Stimulated activated CD4-positive, alpha-beta T cell treated with anti-CD3 and anti-CD28 coated beads, Interleukin-12 subunit alpha, Interleukin-12 subunit beta, amount 100 ng/mL, for 4 hours (primary cell): ENCODE results near the gene CAMSAP2.

Source experiments
- DNase-seq: peaks from one replicate; pipeline ENCODE4 v3.0.0-alpha.2; 2020

The CAMSAP2 gene

GRCh38 chr1:200887036-200887435, 148.3 kb downstream of the CAMSAP2 start:
- no peak for DNase-seq

DNA sequence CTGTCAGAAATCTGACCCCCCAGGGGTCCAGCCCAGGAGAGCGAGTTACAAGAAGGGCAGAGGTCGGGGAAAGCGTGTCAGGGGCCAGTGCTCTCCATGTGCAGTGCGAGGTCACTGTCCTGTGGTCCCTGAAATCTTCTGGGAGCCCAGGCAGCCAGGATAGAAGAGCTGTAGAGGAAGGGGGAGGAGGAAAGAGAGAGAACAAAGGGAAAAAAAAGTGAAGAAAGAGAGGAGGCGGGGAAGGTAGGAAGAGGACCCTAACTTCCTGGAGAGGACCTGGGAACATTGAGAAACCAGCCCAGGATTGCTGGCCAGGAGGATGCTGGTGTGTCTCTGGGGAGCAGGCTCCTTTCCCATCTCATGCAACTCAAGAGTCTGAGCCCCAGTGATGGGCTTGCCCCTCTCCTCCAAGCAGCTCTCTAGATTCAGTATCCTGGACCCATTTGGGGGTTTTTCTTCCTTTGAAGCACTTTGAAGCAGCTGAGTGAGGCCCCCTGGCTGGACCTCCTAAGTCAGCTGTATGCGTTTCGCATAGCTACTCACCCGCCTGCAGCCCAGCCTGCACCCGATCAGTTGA, 149.2 kb downstream of the CAMSAP2 start:
- DNase-seq, result no peak

GRCh38 chr1:200888349-200888838, 149.7 kb downstream of the CAMSAP2 start:
- DNase-seq, result peak; percentile 27

- DNase-seq, result no peak
Observed at GRCh38 chr1:200889571-200889970, 150.9 kb downstream of the CAMSAP2 start.

DNA sequence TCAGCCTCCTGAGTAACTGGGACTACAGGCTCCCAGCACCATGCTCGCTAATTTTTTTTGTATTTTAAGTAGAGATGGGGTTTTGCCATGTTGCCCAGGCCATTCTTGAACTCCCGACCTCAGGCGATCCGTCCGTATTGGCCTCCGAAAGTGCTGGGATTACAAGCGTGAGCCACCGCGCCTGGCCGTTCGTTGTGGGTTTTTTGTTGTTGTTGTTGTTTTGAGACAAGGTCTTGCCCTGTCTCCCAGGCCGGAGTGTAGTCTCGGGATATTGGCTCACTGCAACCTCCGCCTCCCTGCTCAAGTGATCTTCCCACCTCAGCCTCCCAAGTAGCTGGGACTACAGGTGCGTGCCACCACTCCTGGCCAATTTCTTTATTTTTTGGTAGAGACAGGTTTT, 151.3 kb downstream of the CAMSAP2 start:
- DNase-seq, result no peak

DNA sequence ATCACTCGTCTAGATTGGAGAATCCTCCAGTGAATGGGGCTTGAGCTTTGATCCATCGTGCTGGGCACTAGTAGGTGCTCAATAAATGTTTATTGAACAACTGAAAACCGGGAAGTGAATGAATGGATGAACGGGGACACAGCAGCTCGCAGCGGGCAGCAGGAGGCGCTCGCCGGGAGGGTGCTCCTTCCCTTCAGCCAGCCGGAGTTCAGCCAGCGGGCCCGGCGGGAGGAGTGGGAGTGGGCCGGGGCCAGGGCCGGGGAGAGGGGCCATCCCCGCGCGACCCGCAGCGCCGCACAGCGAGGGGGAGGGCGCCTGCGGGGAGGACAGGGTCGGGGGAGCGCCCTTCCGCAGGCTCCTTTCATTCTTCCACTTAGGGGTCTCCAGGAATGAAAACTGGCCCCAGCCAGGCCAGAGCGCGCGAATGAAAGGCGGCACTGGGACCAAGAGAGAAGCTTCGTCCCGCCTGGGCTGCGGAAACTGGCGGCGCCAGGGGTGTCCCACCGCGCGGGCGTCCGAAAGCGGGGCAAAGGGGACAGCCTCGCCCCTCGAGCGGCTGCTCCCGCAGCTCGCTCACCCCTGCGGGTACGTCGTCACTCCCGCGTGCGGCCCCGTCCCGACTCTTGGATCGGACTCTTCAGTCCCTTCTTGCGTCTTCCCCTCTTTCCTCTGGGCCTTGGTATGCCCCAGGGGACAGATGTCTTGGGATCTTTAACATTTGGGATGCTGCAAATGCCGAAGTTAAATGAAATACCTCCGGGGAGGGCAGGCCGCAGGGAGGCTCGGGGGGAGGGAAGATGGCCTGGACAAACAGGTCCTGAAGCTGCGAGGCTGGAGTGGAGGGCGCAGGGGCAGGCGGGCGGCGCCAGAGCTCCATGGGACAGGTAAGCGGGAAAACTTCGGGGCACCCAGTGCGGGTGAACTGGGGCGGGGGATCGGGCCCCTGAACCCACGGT, 152.4 kb downstream of the CAMSAP2 start:
- no peak for DNase-seq

- no peak for DNase-seq
Observed at GRCh38 chr1:200891774-200892157, 153.1 kb downstream of the CAMSAP2 start.

DNA sequence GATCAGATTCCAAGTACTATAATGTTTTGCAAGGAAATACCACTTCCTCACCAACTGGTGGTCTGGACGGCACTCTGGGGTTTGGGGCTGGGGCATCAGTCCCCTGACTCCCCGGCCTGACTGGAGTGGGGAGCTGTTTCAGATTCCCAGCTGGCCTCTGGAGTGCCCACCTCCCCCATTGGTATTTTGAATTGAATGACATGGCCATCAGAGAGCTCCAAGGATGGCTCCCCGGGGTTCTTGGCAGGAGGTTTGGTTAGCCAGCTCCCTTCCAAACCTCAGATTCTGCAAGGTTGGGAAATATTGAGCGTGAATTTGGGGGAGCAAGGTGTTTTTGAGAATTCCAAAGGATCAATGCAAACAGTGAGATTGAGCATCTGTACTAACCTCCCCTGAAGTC, 153.9 kb downstream of the CAMSAP2 start:
- DNase-seq, result no peak

DNA sequence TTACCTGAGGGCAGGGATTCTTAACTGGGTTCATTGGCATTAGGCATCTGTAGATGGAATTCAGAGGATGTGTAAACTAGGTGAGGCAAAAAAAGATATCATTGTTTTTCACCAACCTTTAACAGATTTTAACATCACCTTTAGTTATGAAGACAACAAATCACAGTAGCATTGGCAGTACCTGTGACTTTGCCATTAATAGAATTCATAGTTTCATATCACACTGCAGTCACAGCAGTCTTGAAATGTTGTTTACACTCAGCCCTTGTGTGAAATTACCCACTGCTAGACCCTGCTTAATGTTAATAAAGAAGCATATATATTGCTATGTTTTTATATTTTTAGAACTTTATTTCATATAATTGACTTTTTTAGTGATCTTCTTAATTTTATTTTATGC, 154.3 kb downstream of the CAMSAP2 start:
- DNase-seq, result no peak

DNA sequence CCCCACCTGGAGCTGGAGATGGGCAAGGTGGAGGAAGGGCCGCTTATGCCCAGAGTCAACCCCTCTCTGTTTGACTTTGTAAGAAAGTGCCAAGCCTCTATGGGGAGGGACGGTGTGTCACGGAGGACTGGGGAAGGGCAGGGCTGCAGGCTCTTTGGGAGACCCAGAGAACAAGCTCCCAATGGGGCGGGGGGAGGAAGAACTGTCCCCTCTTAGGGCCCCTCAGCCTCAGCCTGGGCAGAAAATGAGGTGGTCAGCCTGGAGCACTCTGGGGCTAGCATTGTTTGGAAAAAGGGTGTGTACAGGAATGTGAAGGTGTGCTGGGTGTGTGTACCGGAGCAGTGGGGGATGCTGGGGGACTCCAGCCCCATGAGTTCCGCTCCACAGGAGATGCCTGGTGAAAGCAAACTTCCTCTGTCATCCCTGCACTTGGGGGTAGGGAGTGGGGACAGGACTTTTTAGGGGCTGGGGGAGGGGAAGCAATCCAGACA, 154.8 kb downstream of the CAMSAP2 start:
- no peak for DNase-seq

GRCh38 chr1:200894712-200895442, 156.2 kb downstream of the CAMSAP2 start, which contains the start of gene INAVA:
TSS of gene INAVA (plus strand) at chr1:200894900. CDS start at chr1:200898401, 3,501 bp downstream.
- no peak for DNase-seq

DNA sequence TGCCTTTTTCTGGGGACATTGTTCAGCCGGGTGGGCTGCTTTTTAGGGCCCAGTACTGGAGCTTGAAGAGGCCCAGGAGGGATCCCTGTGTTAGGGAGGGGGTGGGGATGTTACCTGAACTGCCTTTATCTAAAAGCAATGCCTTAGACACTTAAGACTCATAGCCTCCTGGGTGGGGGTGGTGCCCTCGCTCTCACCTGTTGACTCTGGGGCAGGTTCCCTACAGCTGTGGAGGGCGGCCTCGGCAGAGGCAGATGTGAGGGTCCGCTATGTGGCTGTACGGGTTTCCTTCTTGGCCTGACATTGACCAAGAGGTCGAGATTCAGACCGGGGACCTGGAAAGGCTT, 156.7 kb downstream of the CAMSAP2 start:
- DNase-seq, result no peak

DNA sequence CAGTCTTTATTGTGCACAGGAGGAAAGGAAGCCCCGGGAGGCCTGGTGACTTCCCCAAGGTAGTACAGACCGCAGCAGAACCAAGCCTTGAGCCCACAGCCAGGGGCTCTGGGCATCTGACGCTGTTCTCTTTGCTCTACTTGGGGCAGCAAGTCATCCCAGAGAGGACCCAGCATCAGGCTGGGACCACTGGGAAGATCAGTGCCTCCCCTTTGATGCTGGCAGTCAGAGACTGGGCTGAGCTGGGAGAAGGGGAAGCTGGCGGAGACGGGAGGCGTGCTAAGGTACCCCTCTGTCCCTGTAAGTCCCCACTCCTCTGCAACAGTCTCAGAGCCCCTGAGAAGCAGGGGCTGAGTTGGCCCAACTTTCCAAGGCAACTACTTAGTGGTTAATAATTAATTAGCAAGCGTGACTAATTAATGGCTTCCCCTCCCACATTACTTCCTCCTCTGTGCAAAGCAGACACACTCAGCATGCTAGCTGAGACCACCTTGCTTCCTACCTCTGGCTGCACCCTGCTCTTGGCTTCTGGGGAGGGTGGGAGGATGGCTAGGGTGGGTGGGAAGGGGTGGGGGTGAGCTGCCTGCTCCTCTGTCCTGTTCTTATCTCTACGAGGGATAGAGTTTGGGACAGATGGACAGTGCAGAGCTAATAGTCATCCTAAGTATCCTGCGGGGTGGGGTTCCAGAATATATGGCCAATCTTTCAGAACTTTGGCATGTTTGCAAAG, 157.3 kb downstream of the CAMSAP2 start:
- DNase-seq, result no peak

GRCh38 chr1:200896531-200897196, 158.0 kb downstream of the CAMSAP2 start:
- no peak for DNase-seq

GRCh38 chr1:200897259-200897658, 158.6 kb downstream of the CAMSAP2 start:
- no peak for DNase-seq

- no peak for DNase-seq
Observed at GRCh38 chr1:200899015-200899386, 160.3 kb downstream of the CAMSAP2 start.

DNA sequence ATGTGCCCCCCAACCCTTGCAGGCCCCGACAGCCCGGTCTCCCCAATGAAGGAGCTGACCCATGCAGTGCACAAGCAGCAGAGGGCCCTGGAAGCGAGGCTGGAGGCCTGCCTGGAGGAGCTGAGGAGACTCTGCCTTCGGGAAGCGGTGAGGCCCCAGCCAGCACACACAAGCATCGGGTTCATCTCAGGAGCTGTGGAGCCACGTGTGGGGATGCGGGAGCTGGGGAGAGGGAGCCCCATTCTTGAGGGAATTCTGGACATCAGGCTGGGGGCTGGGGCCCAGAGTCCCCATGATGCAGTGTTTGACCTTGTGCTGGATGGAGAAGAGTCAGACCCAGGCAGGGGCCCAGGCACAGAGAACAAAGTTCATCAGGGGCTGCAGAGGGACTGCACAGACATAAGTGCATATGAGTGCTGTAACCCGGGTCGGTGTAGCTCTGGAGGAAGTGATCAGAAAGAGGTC, 160.8 kb downstream of the CAMSAP2 start:
- DNase-seq, result no peak

DNA sequence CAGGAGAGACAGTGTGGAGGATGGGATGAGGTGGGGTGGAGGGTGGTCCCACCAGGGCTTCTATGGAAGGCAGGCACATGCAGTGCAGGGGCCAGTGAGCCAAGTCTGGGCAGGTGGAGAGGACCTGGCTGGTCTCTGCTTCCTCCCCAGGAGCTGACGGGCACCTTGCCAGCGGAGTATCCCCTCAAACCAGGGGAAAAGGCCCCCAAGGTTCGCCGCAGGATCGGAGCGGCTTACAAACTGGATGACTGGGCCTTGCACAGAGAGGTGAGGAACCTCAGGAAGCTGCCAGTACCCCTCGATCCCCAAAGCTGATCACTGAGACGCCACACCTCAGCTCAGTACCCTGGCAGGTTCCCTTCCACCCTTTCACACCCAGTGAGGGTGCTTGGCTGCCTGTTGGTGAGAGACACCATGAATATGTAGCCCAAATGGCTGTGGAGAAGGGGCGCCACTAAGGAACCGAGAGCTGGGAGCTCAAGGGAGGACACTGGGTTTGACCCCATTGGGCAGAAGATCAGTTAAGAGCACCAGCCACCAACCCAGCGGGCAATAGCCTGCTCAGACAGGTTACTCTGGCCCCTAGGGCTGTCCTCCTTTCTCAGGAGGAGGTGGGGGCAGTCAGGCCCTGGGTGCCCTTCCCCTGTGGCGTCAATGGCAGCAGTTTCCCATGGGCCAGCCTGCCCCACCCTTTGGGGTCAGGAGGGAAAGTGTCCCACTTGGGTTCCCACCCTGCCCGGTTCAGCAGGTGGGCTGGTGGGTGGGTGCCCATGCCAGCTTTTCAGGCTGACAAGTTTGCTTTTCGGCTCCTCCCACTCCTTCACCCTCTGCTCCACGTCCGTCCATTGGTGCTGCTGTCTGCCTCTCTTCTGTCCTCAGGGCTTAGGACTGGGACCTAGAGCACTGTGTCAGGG, 161.5 kb downstream of the CAMSAP2 start:
- DNase-seq, result no peak

DNA sequence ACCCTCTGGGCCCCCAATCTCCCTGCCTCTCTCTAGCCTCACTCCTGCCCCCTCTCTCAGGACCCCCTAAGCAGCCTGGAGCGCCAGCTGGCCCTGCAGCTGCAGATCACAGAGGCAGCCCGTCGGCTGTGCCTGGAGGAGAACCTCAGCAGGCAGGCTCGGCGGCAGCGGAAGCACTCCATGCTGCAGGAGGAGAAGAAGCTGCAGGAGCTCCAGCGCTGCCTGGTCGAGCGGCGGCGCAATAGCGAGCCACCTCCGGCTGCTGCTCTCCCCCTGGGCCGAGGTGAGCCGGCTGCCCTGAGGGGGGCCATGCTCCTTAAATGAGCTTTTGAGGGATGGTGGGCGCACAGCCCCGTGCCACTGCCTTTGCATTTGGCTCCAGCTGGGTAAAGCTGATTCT, 162.2 kb downstream of the CAMSAP2 start:
- DNase-seq, result no peak

DNA sequence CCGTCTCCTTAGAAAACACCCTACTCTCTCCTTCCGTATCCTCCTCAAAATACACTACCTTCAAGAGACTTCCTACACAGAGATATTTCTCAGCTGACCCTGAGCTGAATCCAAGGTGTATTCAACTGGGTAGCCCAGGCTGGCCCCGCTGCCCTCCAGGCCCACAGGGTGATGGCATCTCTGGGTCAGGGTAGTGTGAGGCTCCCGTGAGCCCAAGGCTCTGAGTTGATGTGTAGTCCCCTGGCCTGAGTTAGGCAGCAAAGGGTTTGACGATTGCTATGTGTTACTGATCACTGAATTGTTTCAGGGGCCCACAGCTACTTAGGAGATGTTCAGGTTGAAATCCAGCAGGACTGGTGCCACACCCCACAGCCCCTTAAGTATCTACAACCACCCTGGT, 162.7 kb downstream of the CAMSAP2 start:
- DNase-seq, result no peak
